Amygdala (tissue), 56 donors: ENCODE results near the gene ASPM.
"Not testable (repeated sequence)": the region's sequence is repeated elsewhere in the genome, so short reads cannot be mapped to it uniquely, and the experiment has no call there.

ENCODE experiments used
- DNase-seq, 56 donors: peaks; one replicate each; lab custom pipeline; 2025; lab: John Stamatoyannopoulos, UW

Gene ASPM

GRCh38 chr1:197149340-197149739, 2.9 kb upstream of the ASPM start:
- no peak for DNase-seq

GRCh38 chr1:197145446-197146024, 934 bp downstream of the ASPM start:
- DNase-seq = no peak

DNA sequence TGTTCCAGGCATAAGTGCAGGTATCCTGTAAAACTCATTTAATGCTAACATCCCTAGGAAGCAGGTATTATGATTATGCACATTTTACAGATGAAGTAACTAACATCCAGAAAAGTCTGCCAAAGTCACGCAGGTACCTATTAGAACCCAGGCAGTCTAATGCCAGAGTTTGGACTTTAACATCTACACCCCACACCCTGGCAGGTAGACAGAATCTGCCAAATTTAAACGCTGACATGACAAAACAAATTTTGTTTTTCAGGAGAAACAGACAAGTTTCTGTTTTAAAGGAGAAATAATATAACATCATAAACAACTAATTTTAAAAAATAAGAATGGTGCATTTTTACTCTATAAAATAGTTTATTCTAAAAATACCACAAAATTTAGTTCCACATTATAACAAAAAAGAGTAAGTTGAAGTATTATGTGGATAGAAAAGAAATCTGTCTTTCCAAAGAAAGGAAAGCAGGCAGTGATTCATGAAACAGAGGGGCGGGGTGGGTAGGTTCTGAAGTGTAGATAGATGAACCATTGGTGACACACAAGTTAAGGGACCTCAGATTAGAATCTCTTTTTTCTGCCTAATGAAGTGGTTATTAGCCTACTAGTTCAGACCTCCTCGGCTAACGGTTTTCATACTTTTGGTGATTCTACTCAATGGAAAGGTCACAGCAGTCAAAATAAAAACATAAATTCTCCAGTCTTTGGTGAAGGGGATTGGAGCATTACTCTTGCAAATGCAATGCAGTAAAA, 1.7 kb downstream of the ASPM start:
- no peak for DNase-seq

DNA sequence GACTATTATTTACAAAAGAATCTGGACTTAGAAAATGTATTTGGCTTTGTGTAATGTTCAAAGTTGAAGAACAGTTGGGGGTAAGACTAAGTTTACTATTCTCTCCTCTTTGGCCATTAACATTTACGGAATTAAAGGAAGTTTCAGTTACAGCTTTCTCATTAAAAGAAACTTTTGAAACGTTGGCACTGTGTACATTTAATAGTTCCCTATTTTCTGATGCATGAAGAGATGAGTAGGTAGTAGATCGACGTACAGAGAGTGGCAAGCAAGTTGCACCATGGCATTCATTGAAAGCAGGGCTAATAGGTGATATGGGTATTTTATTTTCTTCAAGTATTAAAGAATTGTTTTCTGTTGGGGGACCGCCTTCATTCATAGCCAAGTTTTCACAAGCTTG, 3.2 kb downstream of the ASPM start:
- no peak for DNase-seq

DNA sequence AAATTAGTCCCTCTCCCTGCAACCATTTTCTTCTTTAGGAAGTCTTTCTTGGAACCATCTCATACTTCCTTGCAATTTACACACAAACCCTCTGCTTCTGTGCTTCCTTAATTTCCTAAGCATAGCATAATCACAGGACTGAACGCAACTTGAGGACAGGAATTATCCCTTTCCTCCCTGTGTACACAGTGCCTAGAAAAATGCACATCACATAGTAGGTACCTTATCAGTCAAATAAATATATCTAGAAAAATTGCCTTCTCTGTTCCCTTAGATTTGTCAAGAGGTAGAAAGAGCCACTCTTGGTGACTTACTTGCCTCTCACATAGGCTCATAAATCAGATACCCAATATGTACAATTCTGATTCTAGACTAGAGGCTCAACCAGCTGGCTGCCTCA, 4.9 kb downstream of the ASPM start:
- DNase-seq = no peak

- DNase-seq = no peak
Measured at GRCh38 chr1:197140121-197140520, 6.3 kb downstream of the ASPM start.

GRCh38 chr1:197139169-197139568, 7.3 kb downstream of the ASPM start:
- no peak for DNase-seq

GRCh38 chr1:197137322-197137721, 9.1 kb downstream of the ASPM start:
- DNase-seq = no peak

- DNase-seq = no peak
Measured at GRCh38 chr1:197130677-197131304, 15.7 kb downstream of the ASPM start.

DNA sequence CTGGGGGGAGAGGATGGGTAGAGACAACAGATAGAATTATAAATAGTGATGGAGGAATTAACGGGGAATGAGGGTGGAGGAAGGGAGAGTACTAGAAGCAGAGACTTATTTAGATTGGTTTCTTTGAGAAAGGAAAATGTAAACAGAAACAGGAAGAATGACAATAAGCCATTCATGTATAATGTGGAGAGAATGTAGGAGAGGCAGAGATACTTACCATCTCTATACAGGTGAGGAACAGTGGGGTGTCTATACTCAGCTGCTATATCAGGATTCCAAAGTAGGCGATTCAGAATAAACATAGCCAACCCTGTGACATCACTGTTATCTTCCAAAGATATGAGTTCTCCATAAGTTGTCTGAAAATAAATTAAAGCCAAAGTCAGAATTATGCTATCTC, 16.8 kb downstream of the ASPM start:
- DNase-seq = no peak

DNA sequence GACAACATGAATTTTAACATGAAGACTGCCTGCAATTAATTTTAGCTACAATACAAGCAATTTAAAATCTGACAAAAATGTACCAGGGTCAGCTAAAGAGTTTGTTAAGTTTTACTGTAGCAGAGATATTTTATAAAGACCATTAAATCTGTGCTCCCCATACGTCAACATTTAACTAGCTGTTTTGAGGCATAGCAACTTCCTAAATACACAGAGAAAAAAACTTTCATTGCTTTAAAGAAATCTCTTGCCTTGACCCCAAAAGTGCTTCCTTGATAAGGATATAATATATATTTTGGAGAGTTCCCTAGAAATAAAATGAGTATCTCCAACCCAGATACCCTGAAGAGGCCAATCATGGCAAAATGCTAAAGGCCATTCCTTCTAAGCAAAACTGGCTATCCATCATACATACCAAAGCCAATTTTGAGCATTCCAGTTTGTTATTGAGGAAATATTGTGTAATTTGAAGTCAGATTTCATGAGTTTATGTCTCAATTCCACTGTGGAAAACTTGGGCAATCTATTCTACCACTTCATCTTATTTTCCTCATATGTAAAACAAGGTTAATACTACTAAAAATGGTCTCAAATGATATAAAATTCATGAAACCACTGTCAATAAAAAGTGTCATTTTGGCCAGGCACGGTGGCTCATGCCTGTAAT, 19.1 kb downstream of the ASPM start:
- no peak for DNase-seq

GRCh38 chr1:197126691-197127090, 19.8 kb downstream of the ASPM start:
- no peak for DNase-seq

GRCh38 chr1:197124376-197124775, 22.1 kb downstream of the ASPM start:
- DNase-seq = no peak

DNA sequence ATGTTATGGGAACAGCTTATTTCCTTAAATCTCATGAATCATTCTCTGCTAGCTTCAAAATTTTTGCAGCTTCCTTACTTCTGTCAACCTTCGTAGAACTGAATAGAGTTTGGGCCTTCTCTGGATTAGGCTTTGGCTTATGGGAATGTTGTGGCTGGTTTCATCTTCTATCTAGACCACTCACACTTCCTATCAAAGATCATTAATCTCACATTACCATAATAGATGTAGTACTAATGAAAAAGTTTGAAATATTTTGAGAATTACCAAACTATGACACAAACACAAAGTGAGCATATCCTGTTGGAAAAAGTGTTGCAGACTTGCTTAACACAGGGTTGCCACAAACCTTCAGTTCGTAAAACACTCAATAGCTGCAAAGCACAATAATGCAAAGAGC, 30.3 kb downstream of the ASPM start:
- no peak for DNase-seq

GRCh38 chr1:197106869-197107268, 39.6 kb downstream of the ASPM start:
- DNase-seq = no peak

DNA sequence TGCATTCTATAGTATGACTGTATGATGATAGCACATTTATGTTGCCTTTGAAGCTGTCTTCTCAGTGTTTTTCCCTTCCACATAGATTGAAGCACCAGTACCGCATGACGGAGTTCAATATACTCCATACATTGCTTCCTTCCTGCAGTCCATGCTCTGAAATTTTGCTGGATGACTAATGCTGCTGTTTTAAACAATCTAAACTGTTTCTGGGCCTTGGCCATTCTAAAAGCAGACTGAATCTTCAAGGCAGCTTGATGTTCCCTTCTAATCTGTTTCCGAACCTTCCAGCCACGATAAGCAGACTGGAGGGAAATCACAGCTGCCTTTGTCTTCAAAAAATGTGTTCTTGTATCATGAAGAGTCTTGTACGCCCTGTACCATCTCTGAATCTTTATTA, 43.2 kb downstream of the ASPM start:
- DNase-seq = no peak

DNA sequence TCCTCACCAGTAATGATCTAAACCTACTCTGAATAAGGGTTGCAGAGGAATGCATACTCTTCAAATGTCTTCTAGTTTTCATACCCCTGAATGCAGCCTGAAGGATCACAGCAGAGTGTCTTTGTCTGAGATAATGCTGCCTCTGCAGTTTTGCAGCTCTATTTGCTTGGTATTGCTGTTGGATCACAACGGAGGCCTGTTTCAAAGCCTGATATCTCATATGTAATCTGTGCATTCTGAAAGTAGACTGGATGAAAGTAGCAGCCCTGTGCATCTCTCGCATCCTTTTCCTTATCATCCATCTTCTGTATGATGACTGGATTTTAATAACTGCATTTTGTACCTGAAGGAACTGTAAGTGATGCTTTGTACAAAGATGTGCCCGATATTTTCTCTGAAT, 44.5 kb downstream of the ASPM start:
- DNase-seq = no peak

GRCh38 chr1:197100677-197101076, 45.8 kb downstream of the ASPM start:
- no peak for DNase-seq

- no peak for DNase-seq
Measured at GRCh38 chr1:197099444-197099843, 47.0 kb downstream of the ASPM start.

DNA sequence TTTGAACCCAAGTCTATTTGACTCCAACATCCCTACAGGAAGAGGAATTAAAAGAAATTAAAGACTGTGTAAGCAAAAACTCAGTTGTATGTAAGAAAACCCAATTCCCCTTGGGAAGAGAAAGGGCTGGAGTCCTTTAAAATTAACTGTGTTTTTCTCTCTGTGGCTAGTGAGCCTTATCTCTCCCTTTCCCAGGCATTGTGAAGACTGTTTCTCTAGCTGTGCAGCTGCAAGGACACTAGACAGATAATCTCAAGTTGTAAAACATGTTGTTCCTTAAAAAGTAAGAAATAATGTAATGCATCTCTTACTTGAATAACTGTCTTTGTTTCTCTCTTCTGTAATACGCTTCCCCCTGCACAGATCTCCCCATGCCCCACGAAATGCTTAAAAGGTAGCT, 49.5 kb downstream of the ASPM start:
- DNase-seq = not testable (repeated sequence)

DNA sequence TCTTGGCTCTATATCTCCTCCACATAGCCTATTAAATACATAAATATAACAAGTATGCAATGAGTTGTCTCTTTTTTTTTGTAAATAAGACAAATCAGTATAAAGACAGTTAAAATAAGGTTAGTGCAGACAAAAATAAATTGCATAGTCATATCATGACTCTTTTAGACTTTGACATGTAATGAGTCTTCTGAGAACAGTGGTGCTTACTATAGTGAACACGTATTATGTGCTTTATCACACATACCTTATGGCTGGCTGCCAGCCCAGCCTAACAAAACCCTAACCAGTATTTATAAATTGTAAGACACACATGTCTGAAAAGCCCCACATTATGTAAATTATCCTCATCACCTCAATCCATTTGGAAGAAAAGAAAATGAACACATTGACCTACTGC, 50.3 kb downstream of the ASPM start:
- DNase-seq = no peak
